Astrocyte (in vitro differentiated cells and primary cell): Measurements from ENCODE around the gene MXRA7.

Experiments used
- CTCF ChIP-seq: IDR thresholded peaks from 2 replicates; pipeline ENCODE4 v1.5.1; 2011; ENCODE audit warnings: low read depth, mild to moderate bottlenecking, inconsistent platforms, low read length, moderate library complexity; ENCODE audit not compliant: insufficient read depth
- EZH2 ChIP-seq: IDR thresholded peaks from 2 replicates; pipeline ENCODE4 v1.6.1; 2012; ENCODE audit warnings: mild to moderate bottlenecking, low read length, inconsistent platforms; ENCODE audit not compliant: insufficient read depth

DNA sequence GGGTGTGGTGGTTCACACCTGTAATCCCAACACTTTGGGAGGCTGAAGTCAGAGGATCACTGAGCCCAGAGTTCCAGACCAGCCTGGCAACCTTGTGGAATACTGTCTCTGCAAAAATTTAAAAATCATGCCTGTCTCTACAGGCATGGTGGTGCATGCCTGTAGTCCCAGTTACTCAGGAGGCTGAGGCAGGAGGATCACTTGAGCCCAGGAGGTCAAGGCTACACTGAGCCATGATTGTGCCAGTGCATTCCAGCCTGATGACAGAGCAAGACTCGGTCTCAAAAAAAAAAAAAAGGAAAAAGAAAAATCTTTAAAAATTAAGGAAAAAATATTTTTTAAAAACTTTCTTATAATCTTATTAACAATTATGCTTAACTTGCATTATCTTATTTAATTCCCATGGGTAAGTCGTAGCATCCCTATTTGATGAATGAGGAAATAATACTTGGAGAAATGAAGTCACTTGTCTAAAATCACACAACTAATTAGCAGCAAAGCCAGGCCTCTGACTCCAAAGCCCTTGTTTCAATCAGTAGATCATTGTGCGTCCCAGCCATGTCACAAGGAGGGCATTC is 40.7 kb upstream of the MXRA7 start:
- no peak for TF ChIP-seq CTCF
- TF ChIP-seq EZH2, result no peak
